Fibroblast of the aortic adventitia (primary cell): ENCODE data around the gene CXorf65. TPM values are rescaled to one million over a fixed set of nuclear protein-coding genes. Genes with fewer than 3 reads are reported as not detected.

Experiments
- DNase-seq: peaks from one replicate; pipeline ENCODE4 v3.0.0-alpha.2; 2010; ENCODE audit warnings: low read depth
- H3K4me3 ChIP-seq: 2 replicates; pipeline ENCODE4 v1.5.1; 2011; ENCODE audit warnings: low read depth, mild to moderate bottlenecking, control low read depth, low read length, moderate library complexity
- total RNA-seq: library from RNA; depleted of rRNA; stranded (reverse); fragments of >200 nt; gene quantifications from 2 replicates; pipeline ENCODE4 v1.2.3, GENCODE V29; 2012; ENCODE audit warnings: low replicate concordance
- TF ChIP-seq, protein P1 (sequence below): IDR thresholded peaks from 2 replicates; pipeline ENCODE4 v1.5.1; 2011; ENCODE audit warnings: mild to moderate bottlenecking, low read length, control low read depth, inconsistent platforms; ENCODE audit not compliant: insufficient read depth

The CXorf65 gene
- total RNA-seq: not detected in 2 replicates

- TF ChIP-seq, protein P1, sequence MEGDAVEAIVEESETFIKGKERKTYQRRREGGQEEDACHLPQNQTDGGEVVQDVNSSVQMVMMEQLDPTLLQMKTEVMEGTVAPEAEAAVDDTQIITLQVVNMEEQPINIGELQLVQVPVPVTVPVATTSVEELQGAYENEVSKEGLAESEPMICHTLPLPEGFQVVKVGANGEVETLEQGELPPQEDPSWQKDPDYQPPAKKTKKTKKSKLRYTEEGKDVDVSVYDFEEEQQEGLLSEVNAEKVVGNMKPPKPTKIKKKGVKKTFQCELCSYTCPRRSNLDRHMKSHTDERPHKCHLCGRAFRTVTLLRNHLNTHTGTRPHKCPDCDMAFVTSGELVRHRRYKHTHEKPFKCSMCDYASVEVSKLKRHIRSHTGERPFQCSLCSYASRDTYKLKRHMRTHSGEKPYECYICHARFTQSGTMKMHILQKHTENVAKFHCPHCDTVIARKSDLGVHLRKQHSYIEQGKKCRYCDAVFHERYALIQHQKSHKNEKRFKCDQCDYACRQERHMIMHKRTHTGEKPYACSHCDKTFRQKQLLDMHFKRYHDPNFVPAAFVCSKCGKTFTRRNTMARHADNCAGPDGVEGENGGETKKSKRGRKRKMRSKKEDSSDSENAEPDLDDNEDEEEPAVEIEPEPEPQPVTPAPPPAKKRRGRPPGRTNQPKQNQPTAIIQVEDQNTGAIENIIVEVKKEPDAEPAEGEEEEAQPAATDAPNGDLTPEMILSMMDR: no peak
- H3K4me3 ChIP-seq: no peak within 1 kb of the TSS
- DNase-seq: no peak
Observed at GRCh38 chrX:71106427-71106826, at the start of gene CXorf65. Gene CXorf65 (minus strand): TSS chrX:71106740. CDS start chrX:71106556, 184 bp downstream.

DNA sequence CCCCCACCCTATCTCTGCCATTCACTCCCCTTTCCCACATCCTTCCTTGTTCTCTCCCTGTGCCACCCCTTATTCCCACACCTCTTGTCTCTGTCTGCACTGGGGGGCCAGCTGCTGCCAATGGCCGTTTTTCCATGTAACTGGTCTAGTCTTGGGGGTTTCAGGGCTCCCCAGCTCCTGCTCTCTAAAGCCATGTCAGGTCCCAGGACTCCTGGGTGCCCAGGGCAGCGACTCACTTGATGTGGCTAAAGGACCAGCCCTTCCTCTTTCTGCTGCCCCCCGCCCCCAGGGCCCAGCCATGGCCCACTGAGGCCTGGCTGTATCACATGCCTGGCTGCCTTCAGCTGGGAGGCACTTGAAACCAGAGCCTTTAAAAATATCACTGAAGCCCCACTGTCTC is 48.1 kb upstream of the CXorf65 start:
- DNase-seq: no peak
- no peak overlapping the region for H3K4me3 ChIP-seq
- TF ChIP-seq, protein P1: no peak

GRCh38 chrX:71154196-71154595 is 47.7 kb upstream of the CXorf65 start:
- TF ChIP-seq, protein P1: no peak
- no peak for DNase-seq
- no peak overlapping the region for H3K4me3 ChIP-seq

- H3K4me3 ChIP-seq: no peak overlapping the region
- DNase-seq: no peak
- TF ChIP-seq, protein P1: no peak
Observed at GRCh38 chrX:71151366-71151765, 44.8 kb upstream of the CXorf65 start.

GRCh38 chrX:71148278-71148663 is 41.7 kb upstream of the CXorf65 start:
- TF ChIP-seq, protein P1: no peak
- H3K4me3 ChIP-seq: no peak overlapping the region
- DNase-seq: no peak

DNA sequence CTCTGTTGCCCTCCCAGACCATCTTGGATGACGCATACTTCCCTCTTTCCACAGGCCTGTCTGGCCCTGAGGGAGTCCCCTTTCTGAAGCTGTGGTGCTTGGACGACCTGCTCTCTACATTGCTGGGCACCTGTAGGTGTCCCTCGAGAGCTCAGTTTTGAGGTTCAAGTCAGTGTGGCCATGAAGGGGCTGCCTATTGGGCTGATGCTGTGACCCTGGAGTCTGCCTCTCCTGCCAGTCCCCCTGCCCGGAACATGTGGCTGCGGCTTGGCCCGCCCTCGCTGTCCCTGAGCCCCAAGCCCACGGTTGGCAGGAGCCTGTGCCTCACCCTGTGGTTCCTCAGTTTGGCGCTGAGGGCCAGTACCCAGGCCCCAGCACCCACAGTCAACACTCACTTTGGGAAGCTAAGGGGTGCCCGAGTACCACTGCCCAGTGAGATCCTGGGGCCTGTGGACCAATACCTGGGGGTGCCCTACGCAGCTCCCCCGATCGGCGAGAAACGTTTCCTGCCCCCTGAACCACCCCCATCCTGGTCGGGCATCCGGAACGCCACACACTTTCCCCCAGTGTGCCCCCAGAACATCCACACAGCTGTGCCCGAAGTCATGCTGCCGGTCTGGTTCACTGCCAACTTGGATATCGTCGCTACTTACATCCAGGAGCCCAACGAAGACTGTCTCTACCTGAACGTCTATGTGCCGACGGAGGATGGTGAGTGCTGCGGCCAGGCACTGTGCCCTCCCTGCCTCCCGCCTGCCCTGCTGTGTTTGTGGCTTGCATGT is 41.1 kb upstream of the CXorf65 start:
- no peak for DNase-seq

More for the DNA sequence above, 41.1 kb upstream of the CXorf65 start:
- H3K4me3 ChIP-seq: no peak overlapping the region
- TF ChIP-seq, protein P1: no peak
